Left lobe of liver (tissue), 2 donors: ENCODE results near the gene SLC10A7. TPM values are rescaled to one million over a fixed set of nuclear protein-coding genes. Genes with fewer than 3 reads are reported as not detected.

ENCODE experiments used
- ATAC-seq: fragments of 200-7000 bp; cut with Tn5 transposase; one replicate; pipeline ENCODE4 v1.9.1; 2020; ENCODE audit warnings: mild to moderate bottlenecking, moderate library complexity
- DNase-seq: peaks from one replicate; pipeline ENCODE4 v3.0.0-alpha.2; 2020; ENCODE audit warnings: low spot score
- total RNA-seq: library from RNA; stranded (reverse); gene quantifications from one replicate; pipeline ENCODE4 v1.2.1, GENCODE V29; 2021
- donor health status: DM: no; HTN: no; CAD: no; lungs with moderate emphysema.
- donor health status: DM: no; HTN: yes; CAD: no.

Gene SLC10A7
- total RNA-seq, result 8.6 TPM

- peak; percentile 79 for DNase-seq
- peak; percentile 88 for ATAC-seq
Observed at GRCh38 chr4:146521541-146522097, at the start of gene SLC10A7. Gene SLC10A7 (minus strand): TSS chr4:146521940. CDS start chr4:146521717, 223 bp downstream.

GRCh38 chr4:146567396-146567795 lies 45.7 kb upstream of the SLC10A7 start:
- DNase-seq, result no peak
- ATAC-seq, result no peak

GRCh38 chr4:146564492-146564891 lies 42.8 kb upstream of the SLC10A7 start:
- DNase-seq, result no peak
- ATAC-seq, result no peak

GRCh38 chr4:146550161-146550560 lies 28.4 kb upstream of the SLC10A7 start:
- no peak for DNase-seq
- ATAC-seq, result no peak

GRCh38 chr4:146548443-146548842 lies 26.7 kb upstream of the SLC10A7 start:
- ATAC-seq (no peak), DNase-seq (no peak)

- ATAC-seq, result peak; percentile 58
- DNase-seq, result no peak
Observed at GRCh38 chr4:146545102-146545501, 23.4 kb upstream of the SLC10A7 start.

- DNase-seq, result no peak
- ATAC-seq, result no peak
Observed at GRCh38 chr4:146534178-146534577, 12.4 kb upstream of the SLC10A7 start.

GRCh38 chr4:146525754-146526153 lies 4.0 kb upstream of the SLC10A7 start:
- ATAC-seq (no peak), DNase-seq (no peak)

- no peak for ATAC-seq
- no peak for DNase-seq
Observed at GRCh38 chr4:146524663-146525062, 2.9 kb upstream of the SLC10A7 start.

GRCh38 chr4:146522869-146523205 lies 1.1 kb upstream of the SLC10A7 start:
- DNase-seq (no peak), ATAC-seq (peak; percentile 1)

- peak; percentile 88 for DNase-seq
- ATAC-seq, result peak; percentile 95
Observed at GRCh38 chr4:146522098-146522868, 543 bp upstream of the SLC10A7 start.

- peak; percentile 48 for DNase-seq
- peak; percentile 68 for ATAC-seq
Observed at GRCh38 chr4:146520896-146521540, 722 bp downstream of the SLC10A7 start.

GRCh38 chr4:146514651-146515357 lies 6.9 kb downstream of the SLC10A7 start:
- DNase-seq (no peak), ATAC-seq (no peak)

GRCh38 chr4:146513548-146513947 lies 8.2 kb downstream of the SLC10A7 start:
- DNase-seq (no peak), ATAC-seq (no peak)

GRCh38 chr4:146511381-146511780 lies 10.4 kb downstream of the SLC10A7 start:
- ATAC-seq, result peak; percentile 29

GRCh38 chr4:146510942-146511341 lies 10.8 kb downstream of the SLC10A7 start:
- no peak for ATAC-seq
- DNase-seq, result no peak

More at GRCh38 chr4:146511381-146511780, 10.4 kb downstream of the SLC10A7 start:
- no peak for DNase-seq

GRCh38 chr4:146508229-146508939 lies 13.4 kb downstream of the SLC10A7 start:
- DNase-seq (no peak), ATAC-seq (no peak)

- ATAC-seq, result no peak
Observed at GRCh38 chr4:146507632-146508031, 14.1 kb downstream of the SLC10A7 start.

GRCh38 chr4:146506272-146506671 lies 15.5 kb downstream of the SLC10A7 start:
- ATAC-seq (no peak), DNase-seq (no peak)

More at GRCh38 chr4:146507632-146508031, 14.1 kb downstream of the SLC10A7 start:
- no peak for DNase-seq

- DNase-seq (no peak), ATAC-seq (no peak)
Observed at GRCh38 chr4:146500216-146500615, 21.5 kb downstream of the SLC10A7 start.

GRCh38 chr4:146498291-146498690 lies 23.4 kb downstream of the SLC10A7 start:
- ATAC-seq, result no peak
- DNase-seq, result no peak
